Cardiac septum (tissue), 1 donor: ENCODE data around the gene C3orf20. TPM values are rescaled to one million over a fixed set of nuclear protein-coding genes. Genes with fewer than 3 reads are reported as not detected.
A peak's percentile ranks its signal among the peaks of the same experiment; 100 is the strongest.

ENCODE experiments used
- DNase-seq: peaks from one replicate; pipeline ENCODE4 v3.0.0-alpha.2; 2020; ENCODE audit warnings: low spot score
- intact Hi-C: fragments of 100-400 bp; cut with DNase I; formaldehyde crosslinking; loops from one replicate; pipeline ENCODE4 v1.14.0; 2022
- total RNA-seq: library from RNA; stranded (reverse); fragmentation: NEBNext Ultra II Directional; extraction: Animal tissue kit (Norgen Biotek cat#: 25700); gene quantifications from one replicate; pipeline ENCODE4 v1.2.1, GENCODE V29; 2021
- donor health status: DM: no; HTN: no; CAD: no.

C3orf20 gene
- total RNA-seq, 1 donor from 2014 or later = 0.32 TPM

- intact Hi-C loops = no loop called here
- peak; percentile 51 for DNase-seq
Measured at GRCh38 chr3:14768182-14768790, 93.3 kb downstream of the C3orf20 start.

- intact Hi-C loops = no loop called here
Measured at GRCh38 chr3:14768881-14769280, 93.9 kb downstream of the C3orf20 start.

GRCh38 chr3:14769544-14770325, 94.8 kb downstream of the C3orf20 start:
- intact Hi-C loops = no loop called here
- peak; percentile 72 for DNase-seq

More at GRCh38 chr3:14768881-14769280, 93.9 kb downstream of the C3orf20 start:
- DNase-seq = peak; percentile 46

- DNase-seq = peak; percentile 26
- intact Hi-C loops = no loop called here
Measured at GRCh38 chr3:14770591-14770990, 95.7 kb downstream of the C3orf20 start.

GRCh38 chr3:14771593-14772497, 96.9 kb downstream of the C3orf20 start:
- intact Hi-C loops = no loop called here
- DNase-seq = peak; percentile 58

- peak; percentile 67 for DNase-seq
Measured at GRCh38 chr3:14772533-14773138, 97.7 kb downstream of the C3orf20 start.

GRCh38 chr3:14773281-14773680, 98.3 kb downstream of the C3orf20 start:
- intact Hi-C loops = no loop called here
- DNase-seq = no peak

More at GRCh38 chr3:14772533-14773138, 97.7 kb downstream of the C3orf20 start:
- intact Hi-C loops = no loop called here

GRCh38 chr3:14773691-14774128, 98.8 kb downstream of the C3orf20 start:
- DNase-seq = peak; percentile 63
- intact Hi-C loops = no loop called here

- intact Hi-C loops = no loop called here
- DNase-seq = peak; percentile 53
Measured at GRCh38 chr3:14774431-14774830, 99.5 kb downstream of the C3orf20 start.

GRCh38 chr3:14775011-14775410, 100.1 kb downstream of the C3orf20 start:
- intact Hi-C loops = no loop called here
- peak; percentile 19 for DNase-seq

GRCh38 chr3:14775563-14775962, 100.6 kb downstream of the C3orf20 start:
- DNase-seq = peak; percentile 10
- intact Hi-C loops = no loop called here

GRCh38 chr3:14779069-14779685, 104.2 kb downstream of the C3orf20 start:
- no peak for DNase-seq
- intact Hi-C loops = no loop called here

GRCh38 chr3:14780927-14781507, 106.1 kb downstream of the C3orf20 start:
- intact Hi-C loops = loop anchor here (2.0 to 10.0 kb wide), 2 partner anchors 106 to 276 kb away; partner anchors contain the start of gene C3orf20
- peak; percentile 76 for DNase-seq

GRCh38 chr3:14783480-14784086, 108.6 kb downstream of the C3orf20 start:
- intact Hi-C loops = loop anchor here (10.0 kb wide), 1 partner anchor 279 kb away; no protein-coding TSS in a partner anchor
- DNase-seq = peak; percentile 41

GRCh38 chr3:14784087-14784681, 109.2 kb downstream of the C3orf20 start:
- peak; percentile 63 for DNase-seq
- intact Hi-C loops = loop anchor here (10.0 kb wide), 1 partner anchor 279 kb away; no protein-coding TSS in a partner anchor

GRCh38 chr3:14785207-14786155, 110.5 kb downstream of the C3orf20 start:
- DNase-seq = peak; percentile 61
- intact Hi-C loops = loop anchor here (10.0 kb wide), 1 partner anchor 281 kb away; no protein-coding TSS in a partner anchor
